Activated T-cell treated with anti-CD3 and anti-CD28 coated beads, Interleukin-2, amount 50 U/mL, for 48 hours (primary cell): ENCODE data around the gene TRABD2B.
"Not testable (repeated sequence)": the region's sequence is repeated elsewhere in the genome, so short reads cannot be mapped to it uniquely, and the experiment has no call there.

ENCODE experiments used
- DNase-seq, 2 experiments: peaks; one replicate each; pipeline ENCODE4 v3.0.0-alpha.2; 2020

Gene TRABD2B

GRCh38 chr1:47963568-47964358 lies 33.4 kb downstream of the TRABD2B start:
- no peak for DNase-seq

- DNase-seq: no peak
Observed at GRCh38 chr1:47962750-47963492, 34.3 kb downstream of the TRABD2B start.

GRCh38 chr1:47961835-47962234 lies 35.4 kb downstream of the TRABD2B start:
- not testable (repeated sequence) for DNase-seq

- DNase-seq: not testable (repeated sequence)
Observed at GRCh38 chr1:47956491-47956890, 40.7 kb downstream of the TRABD2B start.

GRCh38 chr1:47953661-47954060 lies 43.5 kb downstream of the TRABD2B start:
- DNase-seq: no peak

- no peak for DNase-seq
Observed at GRCh38 chr1:47951545-47952235, 45.5 kb downstream of the TRABD2B start.

- DNase-seq: no peak
Observed at GRCh38 chr1:47951026-47951425, 46.2 kb downstream of the TRABD2B start.

GRCh38 chr1:47950471-47950870 lies 46.7 kb downstream of the TRABD2B start:
- DNase-seq: no peak

GRCh38 chr1:47948126-47948525 lies 49.1 kb downstream of the TRABD2B start:
- no peak for DNase-seq

GRCh38 chr1:47947531-47947930 lies 49.7 kb downstream of the TRABD2B start:
- no peak for DNase-seq

- DNase-seq: no peak
Observed at GRCh38 chr1:47944561-47944960, 52.6 kb downstream of the TRABD2B start.

- DNase-seq: no peak
Observed at GRCh38 chr1:47942240-47942629, 55.0 kb downstream of the TRABD2B start.

- no peak for DNase-seq
Observed at GRCh38 chr1:47941609-47942239, 55.5 kb downstream of the TRABD2B start.

GRCh38 chr1:47940779-47941178 lies 56.4 kb downstream of the TRABD2B start:
- DNase-seq: no peak

GRCh38 chr1:47940326-47940725 lies 56.9 kb downstream of the TRABD2B start:
- DNase-seq: no peak

GRCh38 chr1:47938520-47938919 lies 58.7 kb downstream of the TRABD2B start:
- DNase-seq: no peak

- no peak for DNase-seq
Observed at GRCh38 chr1:47937586-47938254, 59.5 kb downstream of the TRABD2B start.

- DNase-seq: no peak
Observed at GRCh38 chr1:47936916-47937551, 60.2 kb downstream of the TRABD2B start.

GRCh38 chr1:47935856-47936255 lies 61.3 kb downstream of the TRABD2B start:
- DNase-seq: no peak

- no peak for DNase-seq
Observed at GRCh38 chr1:47935163-47935562, 62.0 kb downstream of the TRABD2B start.

GRCh38 chr1:47934243-47934805 lies 62.9 kb downstream of the TRABD2B start:
- no peak for DNase-seq

GRCh38 chr1:47932743-47933142 lies 64.4 kb downstream of the TRABD2B start:
- no peak for DNase-seq
